HG02763 (cell line): ENCODE measurements around the gene CPA5.

Source experiments
- ATAC-seq: cut with Tn5 transposase; IDR thresholded peaks from one replicate; pipeline ENCODE4 v1.9.1; 2021; ENCODE audit warnings: mild to moderate bottlenecking, moderate library complexity; ENCODE audit not compliant: unreplicated experiment

The CPA5 gene

DNA sequence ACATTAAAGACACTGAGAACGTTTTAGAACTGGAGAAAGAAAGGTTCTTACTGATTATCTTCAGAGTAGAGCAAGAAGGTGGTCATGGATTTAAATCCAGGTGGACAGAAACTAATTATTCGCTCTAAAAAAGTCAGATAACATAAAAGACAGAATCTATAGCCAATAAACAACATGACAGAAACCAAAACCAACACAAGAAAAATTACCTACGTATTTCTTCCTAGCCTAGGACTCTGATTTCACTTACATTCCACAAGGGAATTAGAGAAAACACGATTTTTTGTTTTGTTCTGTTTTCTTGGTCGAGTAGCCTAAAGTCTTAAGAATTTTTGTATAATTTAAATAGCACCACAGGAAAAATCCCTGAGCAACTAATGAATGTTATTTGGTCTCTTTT, 50.8 kb downstream of the CPA5 start:
- ATAC-seq: no peak

DNA sequence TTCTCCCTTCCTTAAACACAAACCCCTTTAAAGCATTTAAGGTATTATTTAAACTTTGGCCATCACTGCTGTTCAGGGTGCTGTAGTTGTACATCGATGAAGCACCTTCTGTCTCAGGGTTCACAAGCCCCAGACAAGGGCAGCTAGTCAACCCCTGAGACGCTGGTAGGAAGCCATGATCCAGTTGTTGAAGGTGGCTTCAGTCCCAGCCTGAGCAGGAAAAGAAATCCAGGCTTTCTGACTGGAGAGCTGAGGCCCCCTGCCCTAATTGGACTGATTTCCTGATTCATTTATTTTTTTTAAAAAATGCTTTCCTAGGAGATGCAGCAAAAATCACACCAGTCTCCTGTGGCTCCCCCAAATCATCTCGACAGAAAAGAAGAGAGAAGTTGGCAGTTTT, 51.5 kb downstream of the CPA5 start:
- no peak for ATAC-seq

- ATAC-seq: no peak
These were observed 52.6 kb downstream of the CPA5 start for GRCh38 chr7:130397051-130397757.

DNA sequence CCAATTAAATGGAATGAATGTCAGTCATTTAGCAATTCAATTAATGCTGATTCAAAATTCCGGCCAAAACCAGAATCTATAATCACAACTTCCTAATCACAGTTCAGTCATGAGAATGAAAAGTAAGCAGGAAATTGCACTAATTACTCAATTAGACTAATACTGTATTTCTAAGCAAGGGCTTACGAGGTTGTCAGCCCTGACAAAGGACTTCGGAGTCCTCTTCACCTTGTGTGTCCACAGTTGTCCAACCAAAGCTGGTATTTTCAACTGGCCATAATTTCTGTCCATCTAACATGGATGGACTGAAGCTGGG, 53.1 kb downstream of the CPA5 start:
- ATAC-seq: no peak

DNA sequence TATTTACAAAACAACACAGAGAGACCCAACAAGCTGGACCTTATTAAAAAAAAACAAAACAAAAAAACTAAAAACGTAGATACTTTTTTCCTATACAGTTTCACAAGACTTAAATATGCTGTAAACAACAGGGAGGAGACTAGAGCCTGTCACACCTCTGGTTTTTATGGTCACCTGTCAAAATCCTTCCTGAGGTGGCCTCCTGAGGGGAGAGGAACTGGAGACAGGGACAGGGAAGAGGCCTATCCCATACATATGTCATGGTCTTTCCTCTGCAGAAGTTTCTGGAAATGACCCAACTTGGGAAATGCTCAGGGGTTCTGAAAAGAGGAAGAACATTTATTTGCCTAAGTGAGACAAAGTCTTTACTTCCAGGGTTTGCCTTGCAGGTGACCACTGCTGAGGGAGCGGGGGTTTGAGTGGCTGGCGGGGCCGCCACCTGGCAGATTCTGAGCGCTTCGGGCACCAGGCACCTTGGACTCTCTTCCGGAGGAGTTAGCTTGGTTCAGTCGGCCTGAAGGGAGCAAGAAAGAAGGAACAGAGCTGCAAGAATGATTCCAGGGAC, 54.0 kb downstream of the CPA5 start:
- no peak for ATAC-seq

GRCh38 chr7:130400120-130400572, 55.5 kb downstream of the CPA5 start:
- no peak for ATAC-seq

GRCh38 chr7:130401101-130401500, 56.5 kb downstream of the CPA5 start:
- ATAC-seq: no peak

DNA sequence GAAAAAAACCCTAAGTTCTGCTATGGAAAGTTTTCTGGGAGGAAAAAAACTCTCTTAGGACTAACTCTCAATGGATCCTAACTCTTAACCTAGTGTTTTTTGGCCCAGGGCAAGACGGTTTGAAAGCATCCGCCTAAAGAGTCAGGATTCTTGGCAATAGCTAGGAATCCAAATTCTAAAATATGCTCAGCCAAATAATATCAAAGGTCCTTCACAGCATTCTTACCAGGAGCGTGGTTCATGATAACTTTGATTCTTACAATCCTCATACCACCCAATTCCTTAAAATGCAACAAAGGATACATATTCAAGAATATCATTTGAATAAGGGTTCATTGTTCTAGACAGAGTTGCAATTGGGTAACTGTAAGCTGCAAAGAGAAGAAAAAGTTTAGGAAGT, 57.0 kb downstream of the CPA5 start:
- no peak for ATAC-seq

DNA sequence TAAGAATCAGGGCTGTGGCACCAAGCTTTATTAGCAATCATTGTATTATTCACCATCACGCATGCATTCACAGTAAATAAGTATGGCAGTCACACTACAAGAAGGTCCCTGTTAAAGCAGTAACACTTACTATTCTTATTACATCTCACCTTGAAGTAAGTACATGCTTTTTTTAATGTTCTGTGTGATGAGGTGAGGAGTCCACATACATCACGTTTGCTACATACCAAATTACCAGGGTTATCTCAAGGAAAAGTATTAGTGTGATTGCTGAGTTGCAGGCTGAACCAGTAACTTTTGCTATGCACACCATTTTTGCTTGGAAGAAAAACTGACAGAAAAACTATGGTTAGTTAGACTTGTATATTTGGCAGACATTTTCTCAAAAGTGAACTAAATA, 60.4 kb downstream of the CPA5 start:
- no peak for ATAC-seq

GRCh38 chr7:130409067-130409711, 64.6 kb downstream of the CPA5 start:
- ATAC-seq: no peak

DNA sequence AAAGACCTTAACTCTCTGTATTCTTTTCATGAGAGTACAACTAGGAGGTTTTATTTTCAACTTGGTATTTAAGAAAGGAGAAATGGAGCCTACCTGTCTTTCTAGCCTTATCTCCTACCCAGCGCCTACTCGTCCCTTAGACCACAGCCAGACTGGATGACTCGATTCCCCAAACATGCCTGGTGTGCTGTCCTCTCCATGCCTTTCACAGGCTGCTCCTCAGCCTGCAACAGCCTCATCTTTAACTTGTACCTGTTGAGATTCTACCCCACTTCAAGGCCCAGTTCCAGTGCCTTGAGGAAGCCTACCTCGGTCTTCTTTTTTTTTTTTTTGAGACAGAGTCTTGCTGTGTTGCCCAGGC, 65.1 kb downstream of the CPA5 start:
- ATAC-seq: no peak

GRCh38 chr7:130410868-130411541, 66.4 kb downstream of the CPA5 start:
- ATAC-seq: no peak

DNA sequence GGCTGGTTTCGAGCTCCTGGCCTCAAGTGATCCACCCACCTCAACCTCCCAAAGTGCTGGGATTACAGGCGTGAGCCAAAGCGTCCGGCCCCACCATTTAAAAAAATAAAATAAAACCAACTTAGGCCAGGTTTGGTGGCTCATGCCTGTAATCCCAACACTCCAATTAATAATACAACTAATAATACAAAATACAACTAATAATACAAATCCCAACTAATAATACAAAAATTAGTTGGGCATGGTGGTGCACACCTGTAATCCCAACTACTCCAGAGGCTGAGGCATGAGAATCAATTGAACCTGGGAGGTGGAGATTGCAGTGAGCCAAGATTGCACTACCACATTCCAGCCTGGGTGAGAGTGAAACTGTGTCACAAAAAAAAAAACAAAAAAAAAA, 68.6 kb downstream of the CPA5 start:
- ATAC-seq: no peak

DNA sequence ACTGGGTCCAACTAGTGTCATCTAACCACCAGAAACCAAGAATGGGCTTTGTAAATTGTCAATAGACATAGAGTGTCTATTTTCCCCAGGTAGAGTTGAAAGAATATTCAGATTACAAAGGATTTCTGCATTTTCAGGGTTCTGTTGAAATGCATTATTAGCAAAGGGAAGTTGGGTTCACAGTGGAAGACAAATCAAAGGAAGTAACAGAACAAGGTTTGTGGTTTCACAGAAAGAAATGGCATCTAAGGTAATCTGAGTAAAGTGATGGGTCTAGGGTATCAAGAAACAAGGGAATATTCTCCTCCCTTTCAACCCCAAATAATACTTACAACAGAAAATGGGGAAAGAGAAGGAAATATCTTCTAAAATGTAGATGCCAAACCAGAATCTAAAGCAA, 70.4 kb downstream of the CPA5 start:
- ATAC-seq: no peak

DNA sequence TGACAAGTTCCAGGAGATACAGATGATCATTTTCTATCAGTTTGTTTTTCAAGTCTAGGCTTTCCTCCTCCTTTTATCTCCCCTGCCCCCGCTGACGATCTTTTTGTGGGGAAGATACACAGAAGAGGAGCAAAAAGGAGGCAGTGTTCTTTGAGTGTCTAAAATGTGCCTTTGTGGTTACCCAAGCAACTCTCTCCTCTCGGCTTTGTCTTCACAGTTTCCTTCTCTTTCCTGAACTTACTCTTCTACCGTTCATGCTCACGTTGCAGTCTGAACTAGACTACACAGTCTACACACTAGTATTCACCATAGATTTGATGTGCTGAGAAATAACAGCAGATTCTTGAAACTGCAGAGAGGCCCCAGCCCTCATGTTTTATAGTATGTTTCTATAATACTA, 72.6 kb downstream of the CPA5 start:
- ATAC-seq: no peak

DNA sequence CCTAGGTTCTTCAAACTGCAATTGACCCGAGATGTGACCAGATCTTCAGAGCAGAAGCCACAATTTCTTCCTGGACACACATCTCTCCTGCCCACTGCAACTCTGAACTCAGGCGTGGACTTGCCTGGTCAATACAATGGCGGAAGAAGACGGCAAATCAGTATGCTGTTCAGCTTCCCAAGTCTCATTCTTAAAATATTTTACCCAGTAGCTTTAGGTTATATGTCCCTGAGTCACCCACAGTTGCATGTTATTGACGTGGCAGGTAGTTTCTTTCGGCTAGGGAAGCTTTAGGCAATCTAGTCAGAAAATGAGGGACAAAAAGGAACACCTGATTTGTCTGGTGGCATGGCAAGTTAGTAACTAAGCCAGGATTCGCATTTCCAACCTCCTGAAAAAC, 73.7 kb downstream of the CPA5 start:
- no peak for ATAC-seq
